Mucosa of descending colon (tissue), 3 donors: Measurements from ENCODE around the gene ALX4. TPM values are rescaled to one million over a fixed set of nuclear protein-coding genes. Genes with fewer than 3 reads are reported as not detected.

Experiments used
- ATAC-seq: fragments of 200-7000 bp; cut with Tn5 transposase; one replicate; pipeline ENCODE4 v1.9.1; 2020; ENCODE audit warnings: mild to moderate bottlenecking, moderate library complexity
- DNase-seq, 3 donors: peaks; one replicate each; pipeline ENCODE4 v3.0.0-alpha.2; 2020
- H3K36me3 ChIP-seq: fragments of 200-600 bp; one replicate; pipeline ENCODE4 v1.8.0; 2021; ENCODE audit warnings: low read depth, mild to moderate bottlenecking
- H3K4me1 ChIP-seq: fragments of 200-600 bp; one replicate; pipeline ENCODE4 v1.8.0; 2021; ENCODE audit warnings: low read depth, mild to moderate bottlenecking
- H3K4me3 ChIP-seq: fragments of 200-600 bp; one replicate; pipeline ENCODE4 v1.8.0; 2021; ENCODE audit warnings: mild to moderate bottlenecking
- H3K9me3 ChIP-seq: fragments of 200-600 bp; one replicate; pipeline ENCODE4 v1.8.0; 2021; ENCODE audit warnings: mild to moderate bottlenecking
- intact Hi-C, 2 donors: fragments of 100-400 bp; cut with DNase I in 1 of 2; cut with micrococcal nuclease in 1 of 2; formaldehyde crosslinking; loops; one replicate each; pipeline versions ENCODE4 v1.11.0 to v1.11.1; 2022; cut with DNase I, micrococcal nuclease
- total RNA-seq, 3 donors: library from RNA; stranded (reverse); fragmentation: NEBNext Ultra II Directional in 2 of 3; extraction: Animal tissue kit (Norgen Biotek cat#: 25700) in 2 of 3; gene quantifications; one replicate each; pipeline versions ENCODE4 v1.2.1 to v1.2.4, GENCODE V29; 2021 to 2023
- TF ChIP-seq, protein P1 (sequence below): fragments of 200-600 bp; IDR thresholded peaks from one replicate; pipeline ENCODE4 v1.8.0; 2022; ENCODE audit warnings: antibody characterized with exemption, mild to moderate bottlenecking
- donor health status: DM: no; HTN: no; CAD: no; lungs with moderate emphysema.
- donor health status: DM: no; HTN: no; CAD: no.
- donor health status: DM: no; HTN: yes; CAD: no.

Gene ALX4
- total RNA-seq, 3 donors from 2014 or later: not detected

DNA sequence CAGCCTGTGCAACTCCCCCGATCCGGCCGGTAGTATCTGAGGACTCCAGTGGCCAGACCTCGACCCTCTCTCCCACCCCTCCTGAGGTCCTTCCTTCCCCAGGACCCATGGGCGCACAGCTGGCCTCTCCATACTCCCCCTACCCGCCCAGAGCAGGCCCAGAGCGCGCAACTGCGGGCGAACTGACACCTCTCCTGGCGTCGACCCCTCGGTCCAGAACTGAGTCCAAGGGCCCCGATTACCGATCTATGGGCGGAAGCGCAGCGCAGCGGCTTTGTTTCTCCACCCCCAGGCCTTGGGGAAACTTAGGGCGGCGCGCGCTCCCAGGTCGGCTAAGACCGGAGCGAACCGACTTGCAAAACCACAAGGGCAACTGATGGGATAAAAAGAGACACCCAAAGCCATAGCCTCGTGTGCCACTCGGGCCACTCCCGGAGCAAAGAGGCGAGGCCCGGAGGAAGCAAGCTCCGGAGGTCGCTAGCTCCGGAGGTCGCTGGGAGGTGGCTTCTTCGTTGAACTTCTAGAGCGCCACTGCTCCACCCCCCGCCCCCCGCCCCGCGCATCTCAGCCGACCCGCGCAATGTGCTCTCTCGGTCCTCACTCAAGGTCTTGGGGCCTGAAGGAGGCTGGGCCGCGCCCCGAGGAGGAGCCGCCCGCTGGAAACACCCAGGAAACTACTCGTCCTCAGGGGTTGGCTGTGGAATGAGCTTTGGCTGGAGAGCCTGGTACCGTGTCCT, 9.8 kb upstream of the ALX4 start:
- intact Hi-C loops: no loop called here
- Histone ChIP-seq H3K36me3 (no peaks in the 10 kb centered on the region), H3K4me1 (peaks cover 13% of the 10 kb centered on the region), H3K9me3 (no peaks in the 10 kb centered on the region), H3K4me3 (no peak overlapping the region)
- ATAC-seq: peak; percentile 30
- DNase-seq: no peak
- TF ChIP-seq, protein P1, sequence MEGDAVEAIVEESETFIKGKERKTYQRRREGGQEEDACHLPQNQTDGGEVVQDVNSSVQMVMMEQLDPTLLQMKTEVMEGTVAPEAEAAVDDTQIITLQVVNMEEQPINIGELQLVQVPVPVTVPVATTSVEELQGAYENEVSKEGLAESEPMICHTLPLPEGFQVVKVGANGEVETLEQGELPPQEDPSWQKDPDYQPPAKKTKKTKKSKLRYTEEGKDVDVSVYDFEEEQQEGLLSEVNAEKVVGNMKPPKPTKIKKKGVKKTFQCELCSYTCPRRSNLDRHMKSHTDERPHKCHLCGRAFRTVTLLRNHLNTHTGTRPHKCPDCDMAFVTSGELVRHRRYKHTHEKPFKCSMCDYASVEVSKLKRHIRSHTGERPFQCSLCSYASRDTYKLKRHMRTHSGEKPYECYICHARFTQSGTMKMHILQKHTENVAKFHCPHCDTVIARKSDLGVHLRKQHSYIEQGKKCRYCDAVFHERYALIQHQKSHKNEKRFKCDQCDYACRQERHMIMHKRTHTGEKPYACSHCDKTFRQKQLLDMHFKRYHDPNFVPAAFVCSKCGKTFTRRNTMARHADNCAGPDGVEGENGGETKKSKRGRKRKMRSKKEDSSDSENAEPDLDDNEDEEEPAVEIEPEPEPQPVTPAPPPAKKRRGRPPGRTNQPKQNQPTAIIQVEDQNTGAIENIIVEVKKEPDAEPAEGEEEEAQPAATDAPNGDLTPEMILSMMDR: no peak

DNA sequence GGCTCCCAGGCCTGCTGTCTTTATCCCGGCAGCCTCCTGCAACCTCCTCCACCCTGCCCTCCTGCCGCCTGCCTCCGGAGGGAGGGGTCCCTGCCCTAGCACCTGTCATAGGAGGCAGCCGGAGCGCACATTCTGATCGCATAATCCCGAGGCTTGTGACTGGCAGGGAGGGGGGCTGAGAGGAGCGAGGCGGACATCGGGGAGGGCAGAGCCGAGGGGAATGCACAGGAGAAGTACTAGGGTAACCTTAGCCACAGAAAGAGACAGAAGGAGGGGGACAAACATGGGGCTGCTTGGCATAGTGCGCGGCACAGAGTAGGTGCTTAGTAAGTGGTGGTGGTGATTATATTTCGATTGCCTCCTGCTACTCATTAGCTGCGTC, 9.2 kb upstream of the ALX4 start:
- ATAC-seq: no peak
- Histone ChIP-seq H3K9me3 (no peaks in the 10 kb centered on the region), H3K4me3 (no peak overlapping the region), H3K4me1 (peaks cover 13% of the 10 kb centered on the region), H3K36me3 (no peaks in the 10 kb centered on the region)
- intact Hi-C loops: no loop called here
- TF ChIP-seq, protein P1: no peak
- no peak for DNase-seq

DNA sequence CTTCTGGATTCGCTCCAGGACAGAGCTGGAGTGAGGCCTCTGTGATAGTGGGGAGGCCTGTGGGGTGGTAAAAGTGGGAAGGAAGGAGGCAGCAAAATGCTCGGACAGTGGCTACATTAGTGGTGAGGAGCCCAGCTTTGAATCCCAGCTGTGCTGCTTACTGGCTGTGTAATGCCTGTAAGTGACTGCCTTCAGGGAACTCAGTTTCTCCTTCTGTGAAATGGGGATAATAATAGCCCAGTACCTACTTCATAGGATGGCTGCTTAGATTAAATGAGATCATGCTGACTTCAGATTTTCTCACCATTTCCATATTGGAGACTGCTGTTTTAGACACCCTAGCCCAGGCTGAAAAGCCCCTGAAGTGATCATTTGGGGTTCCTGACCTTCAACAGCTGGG, 8.4 kb upstream of the ALX4 start:
- intact Hi-C loops: no loop called here
- ATAC-seq: no peak

DNA sequence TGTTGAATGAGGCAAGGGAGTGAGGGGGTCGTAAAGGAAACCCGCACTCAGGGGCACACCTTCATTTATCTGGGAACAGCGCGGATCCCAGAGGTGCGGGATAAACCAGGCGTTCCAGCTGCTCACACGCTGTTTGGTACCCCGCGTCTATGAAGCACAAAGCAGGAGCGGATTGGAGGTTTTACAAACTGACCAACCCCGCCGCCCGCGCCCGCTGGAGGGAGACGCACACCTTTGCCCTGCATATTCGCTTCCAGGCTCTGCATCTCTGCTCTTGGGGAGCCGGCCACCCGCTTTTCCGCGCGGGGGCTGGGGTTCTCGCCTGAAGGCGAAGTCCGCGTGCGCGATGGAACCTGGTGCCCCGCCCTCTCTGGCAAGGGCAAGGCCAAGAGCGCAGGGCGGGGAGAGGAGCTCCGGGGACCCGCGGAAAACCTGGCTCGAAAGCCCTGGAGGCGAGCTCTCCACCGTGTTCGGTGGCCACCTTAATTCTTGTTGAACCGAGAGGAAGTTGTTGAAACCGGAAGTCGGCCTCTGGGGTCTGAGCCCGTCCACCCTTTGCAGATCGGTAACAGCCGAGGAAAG, 6.8 kb upstream of the ALX4 start:
- DNase-seq: no peak
- no peaks in the 10 kb centered on the region for H3K36me3 ChIP-seq
- ATAC-seq: peak; percentile 28
- TF ChIP-seq, protein P1: no peak
- peaks cover 13% of the 10 kb centered on the region for H3K4me1 ChIP-seq
- no peaks in the 10 kb centered on the region for H3K9me3 ChIP-seq
- H3K4me3 ChIP-seq: no peak overlapping the region
- intact Hi-C loops: no loop called here

More for the DNA sequence above, 8.4 kb upstream of the ALX4 start:
- Histone ChIP-seq H3K36me3 (no peaks in the 10 kb centered on the region), H3K9me3 (no peaks in the 10 kb centered on the region), H3K4me1 (peaks cover 13% of the 10 kb centered on the region), H3K4me3 (no peak overlapping the region)
- TF ChIP-seq, protein P1: no peak
- no peak for DNase-seq

DNA sequence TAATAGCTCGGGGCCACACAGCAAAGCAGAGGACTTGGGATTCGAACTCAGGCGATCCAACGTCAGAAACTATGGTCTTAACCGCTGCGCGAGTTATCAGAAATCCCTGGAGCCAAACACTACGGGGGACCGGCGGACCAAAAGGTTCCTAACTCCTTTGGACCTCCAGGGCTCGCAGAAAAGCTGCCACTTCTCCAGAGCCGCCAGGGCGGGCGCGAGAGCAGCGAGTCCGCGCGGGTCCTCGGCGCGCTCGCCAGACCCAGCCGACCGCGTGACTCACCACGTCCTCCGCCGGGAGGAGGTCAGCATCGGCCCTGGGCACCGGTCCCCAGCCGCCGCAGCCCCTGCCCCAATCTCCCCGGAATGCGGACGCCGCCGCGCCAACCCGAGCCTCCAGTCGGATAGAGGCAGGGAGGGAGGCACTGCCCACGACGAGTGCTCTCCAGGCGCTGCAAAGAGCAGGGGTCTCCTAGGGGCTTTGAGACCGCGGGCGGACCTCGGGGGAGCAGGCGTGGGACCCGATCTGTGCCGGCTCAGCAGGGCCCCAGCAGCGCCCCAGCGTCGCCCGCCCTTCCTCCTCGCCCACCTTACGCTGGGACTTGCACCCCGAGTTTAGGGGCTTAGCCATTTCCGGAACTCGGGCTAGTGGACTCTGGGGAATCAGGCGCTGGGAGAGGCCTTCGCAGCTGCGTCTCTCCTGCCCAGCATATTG, 6.2 kb upstream of the ALX4 start:
- intact Hi-C loops: no loop called here
- Histone ChIP-seq H3K4me3 (no peak overlapping the region), H3K9me3 (no peaks in the 10 kb centered on the region), H3K4me1 (peaks cover 13% of the 10 kb centered on the region), H3K36me3 (no peaks in the 10 kb centered on the region)
- TF ChIP-seq, protein P1: no peak
- ATAC-seq: peak; percentile 13
- DNase-seq: no peak
